ENCODE data around the gene FUT7. TPM values are rescaled to one million over a fixed set of nuclear protein-coding genes. Genes with fewer than 3 reads are reported as not detected.
A peak's percentile ranks its signal among the peaks of the same experiment; 100 is the strongest.

The FUT7 gene
- total and polyA plus RNA-seq, 2 of the 13 experiments (the other 11 are each of a cell fraction or from before 2014, with no cell fraction given) = 0.05 TPM; not detected in 1

GRCh38 chr9:137046088-137046787 lies 14.3 kb upstream of the FUT7 start, which contains the start of gene NPDC1 (continued):
- TF ChIP-seq, protein P1, sequence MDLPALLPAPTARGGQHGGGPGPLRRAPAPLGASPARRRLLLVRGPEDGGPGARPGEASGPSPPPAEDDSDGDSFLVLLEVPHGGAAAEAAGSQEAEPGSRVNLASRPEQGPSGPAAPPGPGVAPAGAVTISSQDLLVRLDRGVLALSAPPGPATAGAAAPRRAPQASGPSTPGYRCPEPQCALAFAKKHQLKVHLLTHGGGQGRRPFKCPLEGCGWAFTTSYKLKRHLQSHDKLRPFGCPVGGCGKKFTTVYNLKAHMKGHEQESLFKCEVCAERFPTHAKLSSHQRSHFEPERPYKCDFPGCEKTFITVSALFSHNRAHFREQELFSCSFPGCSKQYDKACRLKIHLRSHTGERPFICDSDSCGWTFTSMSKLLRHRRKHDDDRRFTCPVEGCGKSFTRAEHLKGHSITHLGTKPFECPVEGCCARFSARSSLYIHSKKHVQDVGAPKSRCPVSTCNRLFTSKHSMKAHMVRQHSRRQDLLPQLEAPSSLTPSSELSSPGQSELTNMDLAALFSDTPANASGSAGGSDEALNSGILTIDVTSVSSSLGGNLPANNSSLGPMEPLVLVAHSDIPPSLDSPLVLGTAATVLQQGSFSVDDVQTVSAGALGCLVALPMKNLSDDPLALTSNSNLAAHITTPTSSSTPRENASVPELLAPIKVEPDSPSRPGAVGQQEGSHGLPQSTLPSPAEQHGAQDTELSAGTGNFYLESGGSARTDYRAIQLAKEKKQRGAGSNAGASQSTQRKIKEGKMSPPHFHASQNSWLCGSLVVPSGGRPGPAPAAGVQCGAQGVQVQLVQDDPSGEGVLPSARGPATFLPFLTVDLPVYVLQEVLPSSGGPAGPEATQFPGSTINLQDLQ (CRISPR knock-in tag; IDR thresholded peaks at IDR 0.05) = no peak
- TF ChIP-seq SP5 (CRISPR knock-in tag; IDR thresholded peaks at IDR 0.05; ENCODE audit: borderline replicate concordance, low read depth) = no peak
- no peak for TF ChIP-seq ZNF33B (CRISPR knock-in tag; IDR thresholded peaks at IDR 0.05)
- peak; percentile 73; the same call in 1 of the 2 replicates for TF ChIP-seq ARID2 (CRISPR knock-in tag; IDR thresholded peaks at IDR 0.05; ENCODE audit: borderline replicate concordance)
- TF ChIP-seq ZNF709 (CRISPR knock-in tag; IDR thresholded peaks at IDR 0.05) = 0 out of 2 replicates have a peak, but pooled peaks have one; percentile 22
- TF ChIP-seq ZNF589 (CRISPR knock-in tag; conservative IDR thresholded peaks at IDR 0.05) = no peak; the same call in 1 of the 2 replicates
- TF ChIP-seq AFF4 (CRISPR knock-in tag; IDR thresholded peaks at IDR 0.05) = no peak
- peak; percentile 39 for TF ChIP-seq PHF20 (CRISPR knock-in tag; IDR thresholded peaks at IDR 0.05)
- TF ChIP-seq ZBTB43 (CRISPR knock-in tag; conservative IDR thresholded peaks at IDR 0.05) = peak; percentile 47; the same call in 1 of the 2 replicates
- no peak for TF ChIP-seq ZNF337 (CRISPR knock-in tag; IDR thresholded peaks at IDR 0.05; ENCODE audit: borderline replicate concordance, low read depth)
- peak; percentile 47; the same call in 1 of the 2 replicates for TF ChIP-seq NAIF1 (CRISPR knock-in tag; IDR thresholded peaks at IDR 0.05; ENCODE audit: borderline replicate concordance)
- TF ChIP-seq SRY (CRISPR knock-in tag; IDR thresholded peaks at IDR 0.05) = peak; percentile 94
- peak; percentile 64 for TF ChIP-seq ZNF563 (CRISPR knock-in tag; IDR thresholded peaks at IDR 0.05)
- TF ChIP-seq, protein P2, sequence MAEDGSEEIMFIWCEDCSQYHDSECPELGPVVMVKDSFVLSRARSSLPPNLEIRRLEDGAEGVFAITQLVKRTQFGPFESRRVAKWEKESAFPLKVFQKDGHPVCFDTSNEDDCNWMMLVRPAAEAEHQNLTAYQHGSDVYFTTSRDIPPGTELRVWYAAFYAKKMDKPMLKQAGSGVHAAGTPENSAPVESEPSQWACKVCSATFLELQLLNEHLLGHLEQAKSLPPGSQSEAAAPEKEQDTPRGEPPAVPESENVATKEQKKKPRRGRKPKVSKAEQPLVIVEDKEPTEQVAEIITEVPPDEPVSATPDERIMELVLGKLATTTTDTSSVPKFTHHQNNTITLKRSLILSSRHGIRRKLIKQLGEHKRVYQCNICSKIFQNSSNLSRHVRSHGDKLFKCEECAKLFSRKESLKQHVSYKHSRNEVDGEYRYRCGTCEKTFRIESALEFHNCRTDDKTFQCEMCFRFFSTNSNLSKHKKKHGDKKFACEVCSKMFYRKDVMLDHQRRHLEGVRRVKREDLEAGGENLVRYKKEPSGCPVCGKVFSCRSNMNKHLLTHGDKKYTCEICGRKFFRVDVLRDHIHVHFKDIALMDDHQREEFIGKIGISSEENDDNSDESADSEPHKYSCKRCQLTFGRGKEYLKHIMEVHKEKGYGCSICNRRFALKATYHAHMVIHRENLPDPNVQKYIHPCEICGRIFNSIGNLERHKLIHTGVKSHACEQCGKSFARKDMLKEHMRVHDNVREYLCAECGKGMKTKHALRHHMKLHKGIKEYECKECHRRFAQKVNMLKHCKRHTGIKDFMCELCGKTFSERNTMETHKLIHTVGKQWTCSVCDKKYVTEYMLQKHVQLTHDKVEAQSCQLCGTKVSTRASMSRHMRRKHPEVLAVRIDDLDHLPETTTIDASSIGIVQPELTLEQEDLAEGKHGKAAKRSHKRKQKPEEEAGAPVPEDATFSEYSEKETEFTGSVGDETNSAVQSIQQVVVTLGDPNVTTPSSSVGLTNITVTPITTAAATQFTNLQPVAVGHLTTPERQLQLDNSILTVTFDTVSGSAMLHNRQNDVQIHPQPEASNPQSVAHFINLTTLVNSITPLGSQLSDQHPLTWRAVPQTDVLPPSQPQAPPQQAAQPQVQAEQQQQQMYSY (CRISPR knock-in tag; IDR thresholded peaks at IDR 0.05) = 0 out of 2 replicates have a peak, but pooled peaks have one; percentile 44
- peak; percentile 7 for TF ChIP-seq ZEB1 (IDR thresholded peaks at IDR 0.05; ENCODE audit: insufficient replicate concordance, low read depth)
- no peak for TF ChIP-seq CCAR2 (optimal IDR thresholded peaks at IDR 0.05; ENCODE audit: low read depth, low read length)
- TF ChIP-seq MED13 (CRISPR knock-in tag; IDR thresholded peaks at IDR 0.05) = peak; percentile 68; the same call in 1 of the 2 replicates
